IPS-15b (cell line): Measurements from ENCODE around the gene BCAS3.
"Not testable (repeated sequence)": the region's sequence is repeated elsewhere in the genome, so short reads cannot be mapped to it uniquely, and the experiment has no call there.

ENCODE experiments used
- H3K27me3 ChIP-seq: one replicate; pipeline ENCODE4 v1.6.1; 2013; ENCODE audit warnings: low read length; ENCODE audit not compliant: control insufficient read depth, insufficient read depth
- H3K36me3 ChIP-seq: one replicate; pipeline ENCODE4 v1.6.1; 2013; ENCODE audit warnings: low read length; ENCODE audit not compliant: control insufficient read depth, insufficient read depth
- H3K4me1 ChIP-seq: one replicate; pipeline ENCODE4 v1.6.1; 2013; ENCODE audit warnings: mild to moderate bottlenecking, low read length; ENCODE audit not compliant: control insufficient read depth, insufficient read depth
- H3K4me3 ChIP-seq: one replicate; pipeline ENCODE4 v1.5.1; 2013; ENCODE audit warnings: low read depth, low read length
- H3K9ac ChIP-seq: one replicate; pipeline ENCODE4 v1.6.1; 2013; ENCODE audit warnings: low read depth, mild to moderate bottlenecking, low read length
- H3K9me3 ChIP-seq: one replicate; pipeline ENCODE4 v1.6.1; 2013; ENCODE audit warnings: mild to moderate bottlenecking, low read length; ENCODE audit not compliant: control insufficient read depth, insufficient read depth

BCAS3 gene

GRCh38 chr17:60647705-60648104 is 29.9 kb upstream of the BCAS3 start:
- Histone ChIP-seq H3K4me3 (no peak overlapping the region), H3K4me1 (no peaks in the 10 kb centered on the region), H3K27me3 (no peaks in the 10 kb centered on the region), H3K9ac (no peak overlapping the region), H3K9me3 (no peaks in the 10 kb centered on the region), H3K36me3 (no peaks in the 10 kb centered on the region)

GRCh38 chr17:60652454-60653247 is 25.0 kb upstream of the BCAS3 start:
- Histone ChIP-seq H3K36me3 (no peaks in the 10 kb centered on the region), H3K27me3 (no peaks in the 10 kb centered on the region), H3K4me3 (no peak overlapping the region), H3K9ac (no peak overlapping the region), H3K9me3 (no peaks in the 10 kb centered on the region), H3K4me1 (no peaks in the 10 kb centered on the region)

GRCh38 chr17:60653569-60653968 is 24.1 kb upstream of the BCAS3 start:
- H3K9me3 ChIP-seq = no peaks in the 10 kb centered on the region
- H3K4me1 ChIP-seq = no peaks in the 10 kb centered on the region
- H3K4me3 ChIP-seq = no peak overlapping the region
- no peaks in the 10 kb centered on the region for H3K27me3 ChIP-seq
- no peaks in the 10 kb centered on the region for H3K36me3 ChIP-seq
- no peak overlapping the region for H3K9ac ChIP-seq

- Histone ChIP-seq H3K4me1 (no peaks in the 10 kb centered on the region), H3K36me3 (no peaks in the 10 kb centered on the region), H3K9me3 (no peaks in the 10 kb centered on the region), H3K9ac (no peak overlapping the region), H3K27me3 (no peaks in the 10 kb centered on the region), H3K4me3 (no peak overlapping the region)
Observed at GRCh38 chr17:60656499-60656898, 21.2 kb upstream of the BCAS3 start.

- H3K9me3 ChIP-seq = no peaks in the 10 kb centered on the region
- no peak overlapping the region for H3K4me3 ChIP-seq
- no peak overlapping the region for H3K9ac ChIP-seq
- H3K36me3 ChIP-seq = no peaks in the 10 kb centered on the region
- no peaks in the 10 kb centered on the region for H3K27me3 ChIP-seq
- no peaks in the 10 kb centered on the region for H3K4me1 ChIP-seq
Observed at GRCh38 chr17:60659156-60659555, 18.5 kb upstream of the BCAS3 start.

- Histone ChIP-seq H3K4me3 (no peak overlapping the region), H3K36me3 (no peaks in the 10 kb centered on the region), H3K9me3 (no peaks in the 10 kb centered on the region), H3K9ac (no peak overlapping the region), H3K27me3 (no peaks in the 10 kb centered on the region), H3K4me1 (no peaks in the 10 kb centered on the region)
Observed at GRCh38 chr17:60661489-60661888, 16.2 kb upstream of the BCAS3 start.

- no peaks in the 10 kb centered on the region for H3K9me3 ChIP-seq
- no peaks in the 10 kb centered on the region for H3K36me3 ChIP-seq
- H3K9ac ChIP-seq = no peak overlapping the region
- no peaks in the 10 kb centered on the region for H3K27me3 ChIP-seq
- H3K4me1 ChIP-seq = no peaks in the 10 kb centered on the region
- no peak overlapping the region for H3K4me3 ChIP-seq
Observed at GRCh38 chr17:60664022-60664421, 13.6 kb upstream of the BCAS3 start.

GRCh38 chr17:60665602-60666001 is 12.0 kb upstream of the BCAS3 start:
- Histone ChIP-seq H3K9me3 (no peaks in the 10 kb centered on the region), H3K27me3 (no peaks in the 10 kb centered on the region), H3K4me1 (no peaks in the 10 kb centered on the region), H3K9ac (no peak overlapping the region), H3K36me3 (no peaks in the 10 kb centered on the region), H3K4me3 (no peak overlapping the region)

GRCh38 chr17:60668741-60669140 is 8.9 kb upstream of the BCAS3 start:
- H3K4me3 ChIP-seq, H3K4me1 ChIP-seq, H3K27me3 ChIP-seq, H3K9ac ChIP-seq, H3K9me3 ChIP-seq, H3K36me3 ChIP-seq: not testable (repeated sequence)

GRCh38 chr17:60671482-60671881 is 6.2 kb upstream of the BCAS3 start:
- Histone ChIP-seq H3K9me3 (no peaks in the 10 kb centered on the region), H3K4me3 (no peak overlapping the region), H3K27me3 (no peaks in the 10 kb centered on the region), H3K9ac (no peak overlapping the region), H3K36me3 (no peaks in the 10 kb centered on the region), H3K4me1 (no peaks in the 10 kb centered on the region)

GRCh38 chr17:60674637-60675036 is 3.0 kb upstream of the BCAS3 start:
- H3K4me3 ChIP-seq, H3K9me3 ChIP-seq, H3K4me1 ChIP-seq, H3K27me3 ChIP-seq, H3K36me3 ChIP-seq, H3K9ac ChIP-seq: not testable (repeated sequence)

GRCh38 chr17:60675997-60676396 is 1.7 kb upstream of the BCAS3 start:
- Histone ChIP-seq H3K4me1 (peaks cover 4% of the 10 kb centered on the region), H3K4me3 (no peak overlapping the region), H3K36me3 (no peaks in the 10 kb centered on the region), H3K9ac (no peak overlapping the region), H3K9me3 (no peaks in the 10 kb centered on the region), H3K27me3 (no peaks in the 10 kb centered on the region)
